Suprapubic skin (tissue), 4 donors: Measurements from ENCODE around the gene ZNF226. TPM values are rescaled to one million over a fixed set of nuclear protein-coding genes. Genes with fewer than 3 reads are reported as not detected.
"Not testable (repeated sequence)": the region's sequence is repeated elsewhere in the genome, so short reads cannot be mapped to it uniquely, and the experiment has no call there.

ENCODE experiments used
- DNase-seq, 2 donors: peaks; one replicate each; pipeline ENCODE4 v3.0.0-alpha.2; 2019; ENCODE audit warnings: low spot score in 2 of 2
- H3K27ac ChIP-seq: fragments of 200-600 bp; sonication (generic); one replicate; pipeline ENCODE4 v1.5.1; 2019
- H3K27me3 ChIP-seq: fragments of 200-600 bp; sonication (generic); one replicate; pipeline ENCODE4 v1.5.1; 2019
- H3K36me3 ChIP-seq: fragments of 200-600 bp; sonication (generic); one replicate; pipeline ENCODE4 v1.5.1; 2019
- H3K4me1 ChIP-seq: fragments of 200-600 bp; sonication (generic); one replicate; pipeline ENCODE4 v1.5.1; 2019
- H3K4me3 ChIP-seq: fragments of 200-600 bp; sonication (generic); one replicate; pipeline ENCODE4 v1.5.1; 2019; ENCODE audit warnings: mild to moderate bottlenecking
- H3K9me3 ChIP-seq: fragments of 200-600 bp; sonication (generic); one replicate; pipeline ENCODE4 v1.5.1; 2019
- EP300 ChIP-seq: sonication (generic); formaldehyde crosslinking; IDR thresholded peaks from one replicate; pipeline ENCODE4 v1.6.1; 2017; ENCODE audit warnings: antibody characterized with exemption
- POLR2A ChIP-seq, 2 donors: fragments of 450-650 bp; IDR thresholded peaks; one replicate each; pipeline ENCODE4 v1.6.1; 2017; ENCODE audit warnings: antibody characterized with exemption in 2 of 2, mild to moderate bottlenecking in 2 of 2, moderate library complexity in 2 of 2
- POLR2AphosphoS5 ChIP-seq, 3 donors: sonication (generic); formaldehyde crosslinking; IDR thresholded peaks; one replicate each; pipeline ENCODE4 v1.6.1; 2017; ENCODE audit warnings: antibody characterized with exemption in 3 of 3
- WGBS: methylation state at CpG from one replicate; pipeline ENCODE4 v1.1.5; 2018; 5-methylcytosine and 5-hydroxymethylcytosine counted together
- total RNA-seq, 4 donors: library from RNA; depleted of rRNA; stranded (reverse); fragments of >200 nt; gene quantifications; one replicate each; pipeline ENCODE4 v1.1.0, GENCODE V29; 2016
- TF ChIP-seq, protein P1 (sequence below), 2 donors: fragments of 200-600 bp in 1 of 2; fragments of 450-650 bp in 1 of 2; sonication (generic) in 1 of 2; IDR thresholded peaks; one replicate each; pipeline ENCODE4 v1.5.1; 2016 to 2019; ENCODE audit warnings: antibody characterized with exemption in 2 of 2, mild to moderate bottlenecking in 1 of 2, moderate library complexity in 1 of 2

The ZNF226 gene
- total RNA-seq, 4 donors from 2014 or later, result 12.1 to 20.1 (median 13.5) TPM

DNA sequence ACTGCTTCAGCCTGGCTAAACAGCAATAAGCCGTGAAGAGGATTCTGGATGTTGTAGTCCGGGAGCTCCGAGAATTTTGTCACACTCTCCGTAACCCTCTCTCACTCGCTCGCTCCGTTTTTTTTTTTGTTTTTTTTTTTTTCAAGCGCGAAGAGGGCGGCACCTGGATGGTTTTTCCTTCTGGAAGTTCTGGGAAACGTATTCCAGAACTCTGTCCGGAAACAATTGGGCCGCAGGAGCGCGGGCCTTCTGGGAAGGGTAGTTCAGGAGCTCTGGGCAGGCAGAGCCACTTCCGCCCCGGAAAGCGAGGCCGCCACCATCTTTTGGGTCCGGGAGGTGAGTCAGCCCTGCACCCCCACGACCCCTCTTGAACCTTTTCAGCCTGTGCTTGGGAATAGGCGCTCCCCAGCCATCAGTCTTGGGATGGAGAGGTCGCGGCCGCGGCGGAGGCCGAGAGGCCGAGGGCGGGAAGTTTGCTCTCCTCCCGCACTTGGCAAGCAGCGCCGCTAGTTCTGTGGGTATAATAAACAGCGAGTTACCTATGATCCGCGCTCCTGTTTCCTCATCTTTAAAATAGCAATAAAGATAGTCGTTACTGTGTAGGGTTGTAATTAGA is 47.5 kb downstream of the ZNF226 start, which contains the start of gene ZNF227:
Gene ZNF227, plus strand, starts transcription at position 283 of the 616 bp plus-strand sequence. CDS start 5,261 bp downstream, outside the sequence.
- Histone ChIP-seq H3K4me3 (peak within 1 kb of the TSS; percentile 89), H3K27ac (peak within 1 kb of the TSS; percentile 85), H3K9me3 (peaks cover 3% of the 10 kb centered on the region), H3K27me3 (no peaks in the 10 kb centered on the region), H3K4me1 (peaks cover 26% of the 10 kb centered on the region), H3K36me3 (peaks cover 15% of the 10 kb centered on the region)
- WGBS, result under 1% methylated on average over 37 of the region's 37 CpGs
- TF ChIP-seq EP300 (no peak), POLR2AphosphoS5 (IDR thresholded peaks at IDR 0.05) (peak in 2 of 3 donors; percentile 59 to 65), POLR2A (IDR thresholded peaks at IDR 0.05) (no peak)
- TF ChIP-seq, protein P1, sequence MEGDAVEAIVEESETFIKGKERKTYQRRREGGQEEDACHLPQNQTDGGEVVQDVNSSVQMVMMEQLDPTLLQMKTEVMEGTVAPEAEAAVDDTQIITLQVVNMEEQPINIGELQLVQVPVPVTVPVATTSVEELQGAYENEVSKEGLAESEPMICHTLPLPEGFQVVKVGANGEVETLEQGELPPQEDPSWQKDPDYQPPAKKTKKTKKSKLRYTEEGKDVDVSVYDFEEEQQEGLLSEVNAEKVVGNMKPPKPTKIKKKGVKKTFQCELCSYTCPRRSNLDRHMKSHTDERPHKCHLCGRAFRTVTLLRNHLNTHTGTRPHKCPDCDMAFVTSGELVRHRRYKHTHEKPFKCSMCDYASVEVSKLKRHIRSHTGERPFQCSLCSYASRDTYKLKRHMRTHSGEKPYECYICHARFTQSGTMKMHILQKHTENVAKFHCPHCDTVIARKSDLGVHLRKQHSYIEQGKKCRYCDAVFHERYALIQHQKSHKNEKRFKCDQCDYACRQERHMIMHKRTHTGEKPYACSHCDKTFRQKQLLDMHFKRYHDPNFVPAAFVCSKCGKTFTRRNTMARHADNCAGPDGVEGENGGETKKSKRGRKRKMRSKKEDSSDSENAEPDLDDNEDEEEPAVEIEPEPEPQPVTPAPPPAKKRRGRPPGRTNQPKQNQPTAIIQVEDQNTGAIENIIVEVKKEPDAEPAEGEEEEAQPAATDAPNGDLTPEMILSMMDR (IDR thresholded peaks at IDR 0.05), result no peak
- DNase-seq, result peak; percentile 96

DNA sequence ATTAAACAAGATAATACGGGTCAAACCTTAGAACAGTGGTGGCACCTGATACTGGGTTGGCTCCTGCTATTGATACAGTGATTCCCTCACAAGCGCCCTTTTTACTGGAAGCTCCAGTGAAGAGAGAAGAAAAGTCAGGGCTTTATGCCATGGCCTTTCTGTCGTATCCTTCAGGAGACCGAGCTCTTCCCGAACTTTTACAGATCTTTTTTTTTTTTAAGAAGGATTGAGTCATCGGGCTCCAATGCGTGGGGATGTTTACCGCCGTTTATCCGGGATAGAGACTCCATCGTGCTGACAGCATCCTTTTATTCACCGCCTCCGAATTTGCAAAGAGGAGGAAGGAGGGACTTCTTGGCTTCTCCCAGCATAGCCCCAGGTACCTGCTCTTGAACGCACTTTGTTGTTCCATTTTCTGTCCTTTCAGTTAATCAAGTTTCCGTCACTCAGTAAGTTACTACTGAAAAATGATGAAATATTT is 48.0 kb downstream of the ZNF226 start:
- Histone ChIP-seq H3K27me3 (no peaks in the 10 kb centered on the region), H3K27ac (peak overlapping the region; percentile 85), H3K9me3 (peaks cover 4% of the 10 kb centered on the region), H3K36me3 (peaks cover 21% of the 10 kb centered on the region), H3K4me1 (peaks cover 22% of the 10 kb centered on the region), H3K4me3 (peak overlapping the region; percentile 89)
- DNase-seq, result no peak
- TF ChIP-seq POLR2AphosphoS5 (IDR thresholded peaks at IDR 0.05), result no peak
- TF ChIP-seq EP300, result no peak
- TF ChIP-seq POLR2A (IDR thresholded peaks at IDR 0.05), result no peak
- TF ChIP-seq, protein P1 (IDR thresholded peaks at IDR 0.05), result no peak
- WGBS, result 3% methylated on average over 15 of the region's 15 CpGs

- H3K27me3 ChIP-seq, H3K27ac ChIP-seq, H3K4me3 ChIP-seq, H3K4me1 ChIP-seq, DNase-seq, H3K9me3 ChIP-seq: not testable (repeated sequence)
- WGBS, result 97% methylated on average over 3 of the region's 3 CpGs
- peaks cover 38% of the 10 kb centered on the region for H3K36me3 ChIP-seq
These were observed 55.0 kb downstream of the ZNF226 start for GRCh38 chr19:44219926-44220325.

- not testable (repeated sequence) for DNase-seq
These were observed 55.9 kb downstream of the ZNF226 start for GRCh38 chr19:44220761-44221160.

DNA sequence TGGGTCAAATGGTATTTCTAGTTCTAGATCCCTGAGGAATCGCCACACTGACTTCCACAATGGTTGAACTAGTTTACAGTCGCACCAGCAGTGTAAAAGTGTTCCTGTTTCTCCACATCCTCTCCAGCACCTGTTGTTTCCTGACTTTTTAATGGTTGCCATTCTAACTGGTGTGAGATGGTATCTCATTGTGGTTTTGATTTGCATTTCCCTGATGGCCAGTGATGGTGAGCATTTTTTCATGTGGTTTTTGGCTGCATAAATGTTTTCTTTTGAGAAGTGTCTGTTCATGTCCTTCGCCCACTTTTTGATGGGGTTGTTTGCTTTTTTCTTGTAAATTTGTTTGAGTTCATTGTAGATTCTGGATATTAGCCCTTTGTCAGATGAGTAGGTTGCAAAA is 56.4 kb downstream of the ZNF226 start:
- H3K4me1 ChIP-seq, H3K9me3 ChIP-seq, H3K27ac ChIP-seq, H3K4me3 ChIP-seq, H3K27me3 ChIP-seq, DNase-seq: not testable (repeated sequence)
- peaks cover 42% of the 10 kb centered on the region for H3K36me3 ChIP-seq
- 100% methylated on average over 1 of the region's 3 CpGs for WGBS

More at GRCh38 chr19:44220761-44221160, 55.9 kb downstream of the ZNF226 start:
- not testable (repeated sequence) for H3K27me3 ChIP-seq, H3K4me1 ChIP-seq, H3K4me3 ChIP-seq, H3K9me3 ChIP-seq, H3K27ac ChIP-seq
- peaks cover 37% of the 10 kb centered on the region for H3K36me3 ChIP-seq
- WGBS, result 100% methylated on average over 6 of the region's 6 CpGs

Other genes starting within 250 kb of the ZNF226 start
- 10 to 100 TPM in 2 of 4 donors, 1 to 10 TPM in 2; 5.8 to 10.8 (median 9.9) TPM for gene ZNF45, start 229.8 kb upstream of the ZNF226 start, total RNA-seq
- gene ZNF221, start 213.9 kb upstream of the ZNF226 start, total RNA-seq, result 1 to 10 TPM; 2.1 to 6.8 (median 3.0) TPM
- 1 to 10 TPM; 2.2 to 10.0 (median 8.0) TPM for gene ZNF155, start 180.9 kb upstream of the ZNF226 start, total RNA-seq
- 10 to 100 TPM in 1 of 4 donors, 1 to 10 TPM in 3; 1.7 to 11.3 (median 2.3) TPM for gene ZNF230, start 162.1 kb upstream of the ZNF226 start, total RNA-seq
- gene ZNF222, start 139.7 kb upstream of the ZNF226 start, total RNA-seq, result 1 to 10 TPM; 2.7 to 4.3 (median 3.4) TPM
- 10 to 100 TPM in 1 of 4 donors, 1 to 10 TPM in 3; 1.3 to 13.4 (median 5.7) TPM for gene ZNF223, start 113.1 kb upstream of the ZNF226 start, total RNA-seq
- 1 to 10 TPM; 1.2 to 4.9 (median 1.3) TPM for gene ZNF284, start 92.9 kb upstream of the ZNF226 start, total RNA-seq
- gene ZNF224, start 70.7 kb upstream of the ZNF226 start, total RNA-seq, result 10 to 100 TPM; 11.5 to 43.9 (median 19.8) TPM
- gene ZNF225, start 51.7 kb upstream of the ZNF226 start, total RNA-seq, result 1 to 10 TPM; 1.5 to 5.4 (median 3.7) TPM
- gene ZNF234, start 23.5 kb upstream of the ZNF226 start, total RNA-seq, result 1 to 10 TPM; 2.6 to 9.0 (median 6.8) TPM
- gene ZNF227, start 47.4 kb downstream of the ZNF226 start, total RNA-seq, result 10 to 100 TPM in 2 of 4 donors, 1 to 10 TPM in 2; 8.5 to 24.0 (median 15.5) TPM
- under 1 TPM in 2 of 4 donors, not detected in 2; 0.24 to 0.38 TPM for gene ZNF233, start 94.8 kb downstream of the ZNF226 start, total RNA-seq
- gene ZNF235, start 139.9 kb downstream of the ZNF226 start, total RNA-seq, result 10 to 100 TPM in 1 of 4 donors, 1 to 10 TPM in 3; 2.1 to 11.8 (median 7.0) TPM
- 1 to 10 TPM; 1.6 to 7.0 (median 3.5) TPM for gene ZNF112, start 191.6 kb downstream of the ZNF226 start, total RNA-seq
- 1 to 10 TPM in 1 of 4 donors, under 1 TPM in 3; 0.21 to 2.8 (median 0.68) TPM for gene ZNF285, start 236.5 kb downstream of the ZNF226 start, total RNA-seq